Stimulated activated naive CD8-positive, alpha-beta T cell treated with anti-CD3 and anti-CD28 coated beads, Interleukin-15, amount 100 ng/mL, for 72 hours (primary cell): ENCODE results near the gene MARCHF6.
"Not testable (repeated sequence)": the region's sequence is repeated elsewhere in the genome, so short reads cannot be mapped to it uniquely, and the experiment has no call there.

Experiments used
- ATAC-seq: fragments of 150-1000 bp; cut with Tn5 transposase; 2 replicates; pipeline ENCODE4 v1.10.0; 2021; ENCODE audit warnings: mild to moderate bottlenecking, moderate library complexity
- DNase-seq, 2 donors: peaks; one replicate each; pipeline ENCODE4 v3.0.0; 2021 to 2022
- H3K27ac Mint-ChIP-seq, 2 donors: one replicate each; pipeline ENCODE4 v1.8.0; 2022; ENCODE audit warnings: mild to moderate bottlenecking in 2 of 2, mixed read lengths in 2 of 2, moderate library complexity in 2 of 2
- H3K27me3 Mint-ChIP-seq: one replicate; pipeline ENCODE4 v1.8.0; 2022; ENCODE audit warnings: mixed read lengths
- H3K4me1 Mint-ChIP-seq: one replicate; pipeline ENCODE4 v1.8.0; 2022; ENCODE audit warnings: mild to moderate bottlenecking, mixed read lengths
- H3K4me3 Mint-ChIP-seq, 2 donors: one replicate each; pipeline ENCODE4 v1.8.0; 2022; ENCODE audit warnings: mild to moderate bottlenecking in 2 of 2, mixed read lengths in 2 of 2, moderate library complexity in 1 of 2
- H3K9me3 Mint-ChIP-seq, 2 donors: one replicate each; pipeline ENCODE4 v1.8.0; 2022; ENCODE audit warnings: mixed read lengths in 2 of 2

Gene MARCHF6

DNA sequence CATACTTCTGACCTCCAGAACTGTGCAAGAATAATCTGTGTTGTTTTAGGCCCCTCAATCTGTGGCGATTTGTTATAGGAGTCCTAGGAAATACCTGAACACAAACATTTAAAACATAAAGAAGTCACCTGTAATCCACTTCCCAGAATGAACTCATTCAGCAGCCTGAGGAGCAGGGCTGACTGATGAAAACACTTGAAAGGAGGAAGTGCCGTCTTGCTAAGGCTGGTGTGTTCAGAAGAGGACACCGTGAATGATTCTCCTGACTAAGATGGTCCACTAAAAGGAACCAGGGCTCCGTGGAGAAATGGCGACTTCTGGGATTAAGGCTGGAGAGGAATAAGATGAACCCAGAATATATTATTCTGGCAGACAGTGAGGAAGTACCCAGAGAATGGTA, 18.7 kb upstream of the MARCHF6 start:
- H3K4me1 Mint-ChIP-seq: peaks cover 11% of the 10 kb centered on the region
- H3K27ac Mint-ChIP-seq: no peak overlapping the region
- no peak for DNase-seq
- H3K9me3 Mint-ChIP-seq: no peaks in the 10 kb centered on the region
- peaks cover 57% of the 10 kb centered on the region for H3K27me3 Mint-ChIP-seq
- H3K4me3 Mint-ChIP-seq: no peak overlapping the region
- no peak for ATAC-seq

DNA sequence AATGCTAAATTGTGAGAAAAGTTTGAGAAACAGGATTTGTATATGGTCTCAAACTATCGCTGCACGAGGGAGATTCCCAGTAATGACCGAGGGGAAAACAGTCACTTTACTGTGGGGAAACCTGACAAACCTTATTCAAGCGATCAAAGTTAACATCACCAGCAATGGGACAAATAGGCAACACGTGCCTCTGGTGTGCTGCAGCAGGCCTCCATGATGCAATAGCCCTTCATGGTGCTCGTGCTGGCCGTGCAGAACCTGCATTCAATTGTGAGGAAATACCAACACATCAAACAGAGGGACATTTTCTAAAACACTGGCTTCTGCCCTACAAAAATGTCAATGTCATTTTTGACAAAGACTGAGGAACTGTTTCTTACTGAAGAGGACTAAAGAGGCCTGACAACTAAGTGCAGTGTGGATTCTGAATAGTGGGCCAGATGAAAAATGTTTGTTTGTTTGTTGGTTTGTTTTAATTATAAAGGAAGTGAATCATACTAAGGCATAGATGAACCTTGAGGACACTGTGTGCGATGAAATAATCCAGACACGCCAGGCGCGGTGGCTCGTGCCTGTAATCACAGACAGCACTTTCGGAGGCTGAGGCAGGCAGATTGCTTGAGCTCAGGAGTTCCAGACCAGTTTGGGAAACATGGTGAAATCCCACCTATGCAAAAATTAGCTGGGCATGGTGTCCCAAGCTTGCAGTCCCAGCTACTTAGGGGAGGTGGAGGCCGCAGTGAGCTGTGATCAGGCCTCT, 17.6 kb upstream of the MARCHF6 start:
- H3K27ac Mint-ChIP-seq: no peak overlapping the region
- peaks cover 49% of the 10 kb centered on the region for H3K27me3 Mint-ChIP-seq
- peaks cover 11% of the 10 kb centered on the region for H3K4me1 Mint-ChIP-seq
- DNase-seq (no peak), ATAC-seq (no peak)
- no peaks in the 10 kb centered on the region for H3K9me3 Mint-ChIP-seq
- no peak overlapping the region for H3K4me3 Mint-ChIP-seq

GRCh38 chr5:10337107-10337506, 16.4 kb upstream of the MARCHF6 start:
- H3K27ac Mint-ChIP-seq: no peak overlapping the region
- no peak overlapping the region for H3K4me3 Mint-ChIP-seq
- no peak for ATAC-seq
- H3K9me3 Mint-ChIP-seq: no peaks in the 10 kb centered on the region
- peaks cover 11% of the 10 kb centered on the region for H3K4me1 Mint-ChIP-seq
- peaks cover 37% of the 10 kb centered on the region for H3K27me3 Mint-ChIP-seq
- DNase-seq: no peak

GRCh38 chr5:10337986-10338385, 15.5 kb upstream of the MARCHF6 start:
- no peak overlapping the region for H3K27ac Mint-ChIP-seq
- ATAC-seq (no peak), DNase-seq (no peak)

DNA sequence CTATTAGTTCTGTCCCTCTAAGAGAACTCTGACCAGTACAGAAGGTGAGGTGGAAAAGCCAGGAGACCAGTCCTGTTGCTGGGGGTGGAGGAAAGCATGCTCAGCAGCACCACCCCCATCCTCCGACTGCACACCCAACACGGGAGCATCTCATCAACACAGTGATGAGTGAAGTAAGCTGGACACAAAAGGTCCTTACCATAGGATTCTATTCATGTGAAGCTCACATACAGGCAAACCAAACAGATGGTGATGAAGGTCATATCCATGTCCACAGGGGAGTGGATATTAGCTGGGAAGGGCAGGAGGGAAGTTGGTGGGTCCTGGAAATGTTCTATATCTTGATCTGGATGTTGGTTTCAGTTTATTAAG, 14.8 kb upstream of the MARCHF6 start:
- DNase-seq: no peak
- H3K4me3 Mint-ChIP-seq: no peak overlapping the region
- peaks cover 21% of the 10 kb centered on the region for H3K27me3 Mint-ChIP-seq
- H3K9me3 Mint-ChIP-seq: no peaks in the 10 kb centered on the region
- H3K27ac Mint-ChIP-seq: no peak overlapping the region
- peaks cover under 1% of the 10 kb centered on the region for H3K4me1 Mint-ChIP-seq
- ATAC-seq: no peak

More at GRCh38 chr5:10337986-10338385, 15.5 kb upstream of the MARCHF6 start:
- peaks cover 28% of the 10 kb centered on the region for H3K27me3 Mint-ChIP-seq
- H3K9me3 Mint-ChIP-seq: no peaks in the 10 kb centered on the region
- H3K4me3 Mint-ChIP-seq: no peak overlapping the region
- H3K4me1 Mint-ChIP-seq: peaks cover 8% of the 10 kb centered on the region

- Mint-ChIP-seq H3K9me3 (no peaks in the 10 kb centered on the region), H3K4me1 (no peaks in the 10 kb centered on the region), H3K27me3 (peaks cover 17% of the 10 kb centered on the region), H3K4me3 (no peak overlapping the region), H3K27ac (no peak overlapping the region)
- DNase-seq (no peak), ATAC-seq (no peak)
Measured at GRCh38 chr5:10339058-10339811, 14.3 kb upstream of the MARCHF6 start.

- H3K27ac Mint-ChIP-seq: peak overlapping the region in 1 of 2 donors; percentile 30
- H3K4me1 Mint-ChIP-seq: no peaks in the 10 kb centered on the region
- no peaks in the 10 kb centered on the region for H3K9me3 Mint-ChIP-seq
- H3K4me3 Mint-ChIP-seq: no peak overlapping the region
- ATAC-seq (no peak), DNase-seq (no peak)
- H3K27me3 Mint-ChIP-seq: peaks cover 10% of the 10 kb centered on the region
Measured at GRCh38 chr5:10339958-10340357, 13.5 kb upstream of the MARCHF6 start.

DNA sequence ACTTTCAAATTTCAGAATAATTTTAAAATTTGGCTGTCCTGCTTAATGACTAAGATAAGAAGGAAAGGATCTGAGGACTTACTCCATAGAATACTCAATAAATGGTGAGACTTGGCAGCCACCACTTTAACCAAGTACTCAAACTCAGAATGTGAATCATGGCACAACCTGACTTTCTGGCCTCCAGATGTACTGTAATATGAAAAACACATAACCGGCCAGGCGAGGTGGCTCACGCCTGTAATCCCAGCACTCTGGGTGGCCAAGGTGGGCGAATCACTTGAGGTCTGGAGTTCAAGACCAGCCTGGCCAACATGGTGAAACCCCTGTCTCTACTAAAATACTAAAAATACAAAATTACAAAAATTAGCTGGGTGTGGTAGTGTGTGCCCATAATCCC, 10.0 kb upstream of the MARCHF6 start:
- H3K27ac Mint-ChIP-seq: no peak overlapping the region
- no peaks in the 10 kb centered on the region for H3K4me1 Mint-ChIP-seq
- ATAC-seq: no peak
- H3K27me3 Mint-ChIP-seq: no peaks in the 10 kb centered on the region
- H3K4me3 Mint-ChIP-seq: no peak overlapping the region
- no peaks in the 10 kb centered on the region for H3K9me3 Mint-ChIP-seq
- DNase-seq: no peak

GRCh38 chr5:10344461-10345106, 8.9 kb upstream of the MARCHF6 start:
- not testable (repeated sequence) for H3K27me3 Mint-ChIP-seq, DNase-seq, H3K27ac Mint-ChIP-seq, H3K9me3 Mint-ChIP-seq, H3K4me1 Mint-ChIP-seq, ATAC-seq, H3K4me3 Mint-ChIP-seq

- Mint-ChIP-seq H3K9me3 (no peaks in the 10 kb centered on the region), H3K27me3 (no peaks in the 10 kb centered on the region), H3K27ac (no peak overlapping the region), H3K4me3 (no peak overlapping the region), H3K4me1 (peaks cover 16% of the 10 kb centered on the region)
- ATAC-seq: no peak
- no peak for DNase-seq
Measured at GRCh38 chr5:10348258-10348657, 5.2 kb upstream of the MARCHF6 start.

GRCh38 chr5:10351199-10351905, 2.1 kb upstream of the MARCHF6 start:
- Mint-ChIP-seq H3K4me3 (no peak overlapping the region), H3K4me1 (peaks cover 16% of the 10 kb centered on the region), H3K9me3 (no peaks in the 10 kb centered on the region), H3K27me3 (no peaks in the 10 kb centered on the region), H3K27ac (no peak overlapping the region)
- no peak for ATAC-seq
- no peak for DNase-seq

DNA sequence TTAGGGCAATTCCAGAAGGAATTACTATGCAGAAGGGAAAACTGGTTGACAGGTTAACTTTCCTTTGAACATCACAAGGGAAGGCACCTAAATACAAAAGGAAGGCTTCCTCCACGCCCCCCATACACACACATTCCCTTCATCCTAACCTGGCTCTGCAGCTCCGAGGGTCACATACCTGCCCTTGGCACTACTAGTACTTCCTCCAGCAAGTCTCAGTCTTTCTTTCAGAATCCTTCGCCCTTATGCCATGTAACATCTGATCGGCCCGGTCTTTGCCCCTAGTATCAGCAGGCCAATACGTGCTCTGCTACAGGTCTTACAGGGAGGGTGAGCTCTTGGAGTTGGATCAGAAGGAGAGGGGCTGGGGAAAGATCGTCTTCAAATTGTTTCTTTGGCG, 1.6 kb upstream of the MARCHF6 start:
- ATAC-seq: no peak
- DNase-seq: no peak
- Mint-ChIP-seq H3K27me3 (no peaks in the 10 kb centered on the region), H3K27ac (peak overlapping the region; percentile 23 to 42), H3K4me3 (peak overlapping the region; percentile 50 to 93), H3K9me3 (no peaks in the 10 kb centered on the region), H3K4me1 (peaks cover 21% of the 10 kb centered on the region)

DNA sequence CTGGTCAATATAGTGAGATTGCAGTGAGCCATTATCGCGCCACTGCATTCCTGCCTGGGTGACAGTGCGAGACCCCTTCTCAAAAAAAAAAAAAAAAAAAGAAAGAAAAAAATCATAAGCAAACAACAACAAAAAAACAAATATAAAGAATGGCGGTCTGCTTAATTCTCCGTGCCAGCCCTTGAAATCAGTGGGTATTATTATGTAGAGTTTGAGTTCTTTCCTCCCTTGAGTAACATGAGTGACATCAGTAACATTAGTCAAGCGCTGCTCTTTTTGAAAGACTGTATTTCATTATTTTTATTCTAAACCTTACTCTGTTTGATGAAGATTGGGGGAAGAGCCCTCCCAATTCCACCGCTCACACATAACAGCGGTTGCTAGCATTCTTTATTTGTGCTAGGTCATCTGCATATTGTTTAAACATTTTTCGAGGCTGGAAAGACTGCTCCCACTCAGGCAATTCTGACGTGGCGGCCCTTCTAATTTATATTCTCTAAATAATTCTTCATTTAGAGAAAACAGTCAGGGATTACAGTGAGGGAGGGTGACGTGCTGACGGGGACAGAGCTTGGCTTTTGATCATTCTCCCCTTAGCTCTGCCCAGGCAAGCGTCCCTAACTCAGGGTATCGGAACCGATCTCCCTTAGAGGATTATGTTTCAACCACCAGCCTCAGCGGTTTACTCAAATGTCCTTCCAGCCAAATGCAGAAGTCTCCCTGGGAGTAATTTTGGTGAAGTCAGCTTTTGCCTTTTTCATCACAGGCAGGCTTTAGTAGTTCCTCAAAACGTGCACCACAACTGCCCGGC, 860 bp upstream of the MARCHF6 start:
- Mint-ChIP-seq H3K27me3 (no peaks in the 10 kb centered on the region), H3K27ac (peak overlapping the region; percentile 98 to 99), H3K9me3 (no peaks in the 10 kb centered on the region), H3K4me3 (peak overlapping the region; percentile 93 to 96), H3K4me1 (peaks cover 28% of the 10 kb centered on the region)
- DNase-seq: peak in 1 of 2 donors; percentile 24
- peak; percentile 16 for ATAC-seq

GRCh38 chr5:10354048-10354872, 765 bp downstream of the MARCHF6 start:
- H3K27ac Mint-ChIP-seq: peak overlapping the region; percentile 100
- H3K4me1 Mint-ChIP-seq: peaks cover 35% of the 10 kb centered on the region
- DNase-seq (peak; percentile 61 to 65), ATAC-seq (peak; percentile 37)
- no peaks in the 10 kb centered on the region for H3K9me3 Mint-ChIP-seq
- H3K4me3 Mint-ChIP-seq: peak overlapping the region; percentile 94 to 99
- no peaks in the 10 kb centered on the region for H3K27me3 Mint-ChIP-seq
